Mucosa of stomach (tissue), 1 donor: Measurements from ENCODE around the gene CYP27B1.

Experiments used
- H3K27me3 ChIP-seq: one replicate; pipeline ENCODE4 v1.7.0; 2013; ENCODE audit warnings: mild to moderate bottlenecking, low read length; ENCODE audit not compliant: control insufficient read depth, insufficient read depth
- H3K36me3 ChIP-seq: one replicate; pipeline ENCODE4 v1.7.0; 2013; ENCODE audit warnings: low read length; ENCODE audit not compliant: control insufficient read depth, insufficient read depth
- H3K4me1 ChIP-seq: one replicate; pipeline ENCODE4 v1.7.0; 2013; ENCODE audit warnings: mild to moderate bottlenecking, low read length; ENCODE audit not compliant: control insufficient read depth, insufficient read depth
- H3K4me3 ChIP-seq: one replicate; pipeline ENCODE4 v1.7.0; 2013; ENCODE audit warnings: low read length
- H3K9ac ChIP-seq: one replicate; pipeline ENCODE4 v1.7.0; 2013; ENCODE audit warnings: mild to moderate bottlenecking, low read length, moderate library complexity
- H3K9me3 ChIP-seq: one replicate; pipeline ENCODE4 v1.7.0; 2013; ENCODE audit warnings: mild to moderate bottlenecking, low read length, moderate library complexity; ENCODE audit not compliant: control insufficient read depth
- donor health status: Pancreatic carcinoma.

CYP27B1 gene

DNA sequence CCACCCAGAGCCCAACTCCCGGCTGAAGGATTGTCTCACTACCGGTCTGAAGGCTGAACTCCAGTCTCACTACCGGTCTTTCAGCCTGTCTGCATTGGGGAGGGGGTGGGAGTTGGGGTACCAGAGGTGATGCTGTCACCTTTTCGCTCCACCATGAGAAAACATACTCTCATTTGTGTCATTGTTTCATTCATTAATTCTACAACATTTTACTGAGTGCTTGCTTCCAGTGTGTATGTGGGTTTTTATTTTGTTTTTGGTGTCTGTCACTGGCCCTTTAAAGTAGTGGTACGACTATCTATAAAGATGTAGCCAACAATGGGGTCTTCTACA, 14.2 kb downstream of the CYP27B1 start:
- Histone ChIP-seq H3K4me1 (peaks cover 29% of the 10 kb centered on the region), H3K9ac (peak overlapping the region; percentile 8), H3K27me3 (no peaks in the 10 kb centered on the region), H3K36me3 (no peaks in the 10 kb centered on the region), H3K9me3 (no peaks in the 10 kb centered on the region), H3K4me3 (no peak overlapping the region)

DNA sequence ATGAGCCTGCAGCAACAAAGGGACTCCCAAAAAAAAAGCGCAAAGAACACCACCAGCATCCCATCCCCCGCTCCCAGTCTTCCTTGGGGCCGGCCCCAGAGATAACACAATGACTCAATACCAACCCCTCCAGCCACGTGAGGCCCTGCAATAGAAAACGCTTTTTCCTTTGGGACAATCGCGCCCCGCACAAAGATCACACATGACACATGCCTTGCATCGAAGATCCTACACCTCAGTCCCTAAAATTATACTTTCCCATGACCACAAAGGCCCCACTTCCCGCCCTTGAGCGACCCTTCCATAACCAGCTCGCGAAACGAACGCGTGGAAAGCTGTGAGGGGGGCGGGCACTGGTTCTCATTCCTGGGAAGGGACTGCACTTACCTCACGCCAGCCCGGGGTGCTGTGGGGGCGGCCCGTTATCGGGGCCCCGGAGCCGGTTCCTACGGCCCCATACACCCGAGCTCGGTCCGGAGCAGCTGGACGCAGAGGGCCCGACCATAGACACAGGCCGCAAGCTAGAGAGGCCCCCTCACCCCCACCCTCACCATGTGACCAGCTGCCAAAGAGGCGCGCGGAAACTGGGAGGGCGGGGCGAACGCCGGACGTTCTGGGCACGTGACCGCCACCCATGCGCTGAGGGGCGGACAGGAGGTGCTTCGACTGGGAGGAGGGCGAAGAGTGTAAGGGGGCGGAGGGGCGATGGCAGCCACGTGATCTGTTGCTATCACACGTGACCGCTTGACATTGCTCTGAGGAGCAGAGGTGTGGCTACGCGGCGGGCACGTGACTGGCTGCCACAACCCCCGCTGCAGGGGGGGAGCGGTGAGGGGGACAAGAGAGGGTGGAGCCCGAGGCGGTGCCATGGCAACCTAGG, 14.8 kb downstream of the CYP27B1 start, which contains the start of gene CDK4:
CDK4 (minus strand) TSS at position 523 of the 880 bp plus-strand sequence. CDS start 593 bp downstream, outside the sequence.
- Histone ChIP-seq H3K27me3 (no peaks in the 10 kb centered on the region), H3K4me1 (peaks cover 29% of the 10 kb centered on the region), H3K4me3 (peak within 1 kb of the TSS; percentile 60), H3K9me3 (no peaks in the 10 kb centered on the region), H3K36me3 (no peaks in the 10 kb centered on the region), H3K9ac (peak within 1 kb of the TSS; percentile 74)

DNA sequence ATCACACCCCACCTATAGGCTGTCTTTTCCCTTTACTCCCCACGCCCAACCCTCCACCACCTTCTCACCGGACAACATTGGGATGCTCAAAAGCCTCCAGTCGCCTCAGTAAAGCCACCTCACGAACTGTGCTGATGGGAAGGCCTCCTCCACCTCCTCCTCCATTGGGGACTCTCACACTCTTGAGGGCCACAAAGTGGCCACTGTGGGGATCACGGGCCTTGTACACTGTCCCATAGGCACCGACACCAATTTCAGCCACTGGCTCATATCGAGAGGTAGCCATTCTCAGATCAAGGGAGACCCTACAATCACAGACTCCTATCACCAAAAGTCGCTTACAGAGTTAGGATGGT, 15.5 kb downstream of the CYP27B1 start:
- Histone ChIP-seq H3K9me3 (no peaks in the 10 kb centered on the region), H3K27me3 (no peaks in the 10 kb centered on the region), H3K9ac (peak overlapping the region; percentile 74), H3K4me3 (peak overlapping the region; percentile 60), H3K36me3 (no peaks in the 10 kb centered on the region), H3K4me1 (peaks cover 26% of the 10 kb centered on the region)

DNA sequence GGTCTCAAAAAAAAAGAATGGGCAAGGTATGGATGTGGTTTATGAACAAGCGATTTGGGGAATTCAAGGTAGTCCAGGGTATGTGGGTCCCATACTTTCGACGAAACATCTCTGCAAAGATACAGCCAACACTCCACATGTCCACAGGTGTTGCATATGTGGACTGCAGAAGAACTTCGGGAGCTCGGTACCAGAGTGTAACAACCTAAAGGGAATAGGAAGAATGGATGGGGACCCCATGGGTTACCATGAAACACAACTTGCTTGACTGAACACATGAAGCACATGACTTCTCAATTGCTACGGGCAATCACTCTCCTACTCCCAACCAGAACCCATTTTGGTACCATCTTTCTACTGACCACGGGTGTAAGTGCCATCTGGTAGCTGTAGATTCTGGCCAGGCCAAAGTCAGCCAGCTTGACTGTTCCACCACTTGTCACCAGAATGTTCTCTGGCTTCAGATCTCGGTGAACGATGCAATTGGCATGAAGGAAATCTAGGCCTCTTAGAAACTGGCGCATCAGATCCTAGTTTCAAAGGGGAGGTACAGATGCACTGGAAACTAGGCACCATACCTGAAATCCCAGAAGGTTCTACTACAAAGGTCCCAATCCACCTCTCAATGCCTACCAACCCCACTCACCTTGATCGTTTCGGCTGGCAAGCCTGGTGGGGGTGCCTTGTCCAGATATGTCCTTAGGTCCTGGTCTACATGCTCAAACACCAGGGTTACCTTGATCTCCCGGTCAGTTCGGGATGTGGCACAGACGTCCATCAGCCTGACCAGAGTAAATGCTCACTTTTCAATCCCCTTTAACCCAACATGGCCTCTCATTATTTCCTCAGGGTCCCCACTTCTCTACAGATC, 16.1 kb downstream of the CYP27B1 start:
- peaks cover 25% of the 10 kb centered on the region for H3K4me1 ChIP-seq
- no peaks in the 10 kb centered on the region for H3K9me3 ChIP-seq
- no peaks in the 10 kb centered on the region for H3K27me3 ChIP-seq
- no peaks in the 10 kb centered on the region for H3K36me3 ChIP-seq
- H3K4me3 ChIP-seq: peak overlapping the region; percentile 60
- H3K9ac ChIP-seq: peak overlapping the region; percentile 74

DNA sequence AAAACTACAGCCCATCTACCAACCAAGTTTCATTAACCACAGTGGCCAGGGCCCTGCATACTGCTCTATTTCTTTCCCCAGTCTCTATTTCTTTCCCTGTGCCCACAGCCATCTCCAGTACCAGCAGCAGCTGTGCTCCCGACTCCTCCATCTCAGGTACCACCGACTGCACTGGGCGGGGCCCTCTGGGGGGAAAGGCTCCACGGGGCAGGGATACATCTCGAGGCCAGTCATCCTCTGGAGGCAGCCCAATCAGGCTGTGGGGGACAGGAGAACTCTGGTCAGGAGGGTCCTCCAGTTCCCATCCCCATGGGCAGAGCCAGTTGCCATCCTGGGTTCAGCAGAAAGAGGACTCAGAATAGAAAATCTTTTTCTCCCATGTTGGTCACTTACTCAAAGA, 17.8 kb downstream of the CYP27B1 start:
- H3K4me3 ChIP-seq: no peak overlapping the region
- no peaks in the 10 kb centered on the region for H3K27me3 ChIP-seq
- H3K4me1 ChIP-seq: peaks cover 27% of the 10 kb centered on the region
- no peak overlapping the region for H3K9ac ChIP-seq
- no peaks in the 10 kb centered on the region for H3K36me3 ChIP-seq
- no peaks in the 10 kb centered on the region for H3K9me3 ChIP-seq

DNA sequence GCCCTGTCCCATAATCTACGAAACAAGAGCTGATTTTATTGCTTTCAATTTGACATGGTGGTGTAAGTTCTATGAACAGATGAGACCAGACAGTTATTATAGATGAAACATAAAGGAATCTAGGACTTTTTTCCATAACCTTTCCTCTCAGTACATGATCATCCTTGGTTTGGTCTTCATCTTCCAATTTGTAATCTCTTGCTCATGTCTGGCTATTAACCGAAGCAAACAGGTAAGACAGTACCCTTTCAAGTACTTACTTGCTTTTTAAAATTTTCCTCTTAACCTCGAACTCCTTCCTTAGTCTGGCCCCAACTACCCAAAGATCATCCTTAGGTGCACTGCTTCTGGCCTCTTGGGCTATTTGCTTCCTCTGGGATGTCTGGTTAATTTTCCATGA, 20.9 kb downstream of the CYP27B1 start:
- Histone ChIP-seq H3K9ac (no peak overlapping the region), H3K27me3 (peaks cover 10% of the 10 kb centered on the region), H3K4me3 (no peak overlapping the region), H3K9me3 (no peaks in the 10 kb centered on the region), H3K36me3 (no peaks in the 10 kb centered on the region), H3K4me1 (peaks cover 16% of the 10 kb centered on the region)

DNA sequence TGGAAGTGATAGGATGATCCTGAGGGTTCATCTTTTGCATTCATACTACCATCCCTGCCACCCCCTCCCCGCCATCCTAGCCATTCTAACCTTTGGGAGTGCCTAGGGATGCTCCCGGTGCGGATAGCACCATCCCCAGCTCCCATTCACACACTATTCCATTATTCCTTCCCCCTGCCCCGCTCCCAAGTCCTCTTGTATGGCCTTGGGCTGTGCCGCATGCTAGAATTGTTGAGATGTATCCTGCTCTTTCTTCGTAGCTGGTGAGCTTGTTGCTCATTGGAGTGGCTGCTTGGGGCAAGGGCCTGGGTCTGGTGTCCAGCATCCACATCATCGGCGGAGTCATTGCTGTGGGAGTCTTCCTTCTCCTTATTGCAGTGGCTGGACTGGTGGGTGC, 21.4 kb downstream of the CYP27B1 start:
- peak overlapping the region; percentile 78 for H3K4me3 ChIP-seq
- peaks cover 16% of the 10 kb centered on the region for H3K4me1 ChIP-seq
- peaks cover 15% of the 10 kb centered on the region for H3K27me3 ChIP-seq
- H3K9ac ChIP-seq: peak overlapping the region; percentile 92
- no peaks in the 10 kb centered on the region for H3K36me3 ChIP-seq
- no peaks in the 10 kb centered on the region for H3K9me3 ChIP-seq

DNA sequence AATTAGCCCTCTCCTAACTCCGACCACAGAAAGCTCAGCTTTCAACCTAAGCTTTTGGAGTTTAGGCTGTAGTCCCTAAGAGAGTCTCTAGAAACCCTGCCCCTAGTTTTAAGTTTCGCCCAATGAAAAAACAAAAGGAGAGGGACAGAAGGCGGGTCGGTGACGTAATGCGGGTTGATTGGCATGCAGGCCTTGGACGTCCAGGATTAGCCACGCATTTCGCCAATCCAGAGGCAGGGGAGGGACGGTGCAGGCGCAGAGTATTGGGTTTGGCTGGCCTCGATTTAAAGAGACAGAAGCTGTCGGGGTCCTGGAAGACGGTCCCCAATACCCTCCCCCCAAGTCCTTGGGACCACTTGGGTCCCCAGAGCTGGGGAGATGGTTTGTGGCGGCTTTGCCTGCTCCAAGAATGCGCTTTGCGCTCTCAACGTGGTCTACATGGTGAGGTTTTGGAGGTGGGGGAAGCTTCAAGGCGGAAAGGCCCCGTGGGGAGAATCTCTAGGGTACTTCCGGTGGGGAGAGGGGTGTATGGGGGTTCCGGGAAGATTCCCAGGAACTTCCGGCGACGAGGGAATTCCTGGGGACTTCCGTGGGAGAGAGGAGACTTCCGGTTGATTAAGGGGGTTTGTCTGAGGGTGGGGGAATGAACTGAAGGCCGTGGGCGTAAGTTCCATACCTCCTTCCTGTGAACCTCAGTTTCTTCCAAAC, 21.9 kb downstream of the CYP27B1 start, which contains the start of gene TSPAN31:
TSPAN31 (plus strand) TSS at position 263 of the 708 bp plus-strand sequence; CDS start at position 379, 116 bp downstream.
- Histone ChIP-seq H3K4me3 (peak within 1 kb of the TSS; percentile 78), H3K36me3 (no peaks in the 10 kb centered on the region), H3K27me3 (peaks cover 21% of the 10 kb centered on the region), H3K4me1 (peaks cover 16% of the 10 kb centered on the region), H3K9me3 (no peaks in the 10 kb centered on the region), H3K9ac (peak within 1 kb of the TSS; percentile 92)

DNA sequence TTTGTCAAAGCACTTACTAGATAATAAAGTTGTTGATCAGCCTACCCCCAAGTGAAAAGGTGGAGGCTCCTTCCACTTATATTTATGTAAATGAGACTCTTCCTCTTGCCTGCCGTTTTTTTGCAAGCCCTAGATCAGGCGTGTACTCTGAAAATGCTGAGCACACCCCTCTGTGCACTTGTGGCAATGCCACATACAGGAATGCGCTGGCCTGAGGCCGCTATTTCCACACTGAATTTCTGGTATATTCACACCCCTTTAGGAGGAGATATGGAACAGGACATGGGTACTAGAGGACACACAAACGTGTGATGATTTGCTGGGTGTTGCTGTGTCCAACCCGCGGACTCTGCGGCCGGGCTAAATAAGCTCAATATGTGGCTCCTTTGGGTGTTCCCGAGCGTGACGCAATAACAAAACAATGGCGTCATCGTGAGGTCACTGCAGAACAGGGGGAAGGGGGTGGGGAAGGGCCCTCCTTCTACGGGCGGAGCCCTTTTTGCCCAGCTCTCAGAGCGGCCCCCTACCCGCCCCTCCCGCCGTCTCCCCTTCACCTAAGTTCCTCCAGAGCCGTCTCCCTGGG, 22.6 kb downstream of the CYP27B1 start:
- Histone ChIP-seq H3K27me3 (peaks cover 27% of the 10 kb centered on the region), H3K36me3 (no peaks in the 10 kb centered on the region), H3K4me3 (peak overlapping the region; percentile 78), H3K4me1 (peaks cover 16% of the 10 kb centered on the region), H3K9ac (peak overlapping the region; percentile 92), H3K9me3 (no peaks in the 10 kb centered on the region)

DNA sequence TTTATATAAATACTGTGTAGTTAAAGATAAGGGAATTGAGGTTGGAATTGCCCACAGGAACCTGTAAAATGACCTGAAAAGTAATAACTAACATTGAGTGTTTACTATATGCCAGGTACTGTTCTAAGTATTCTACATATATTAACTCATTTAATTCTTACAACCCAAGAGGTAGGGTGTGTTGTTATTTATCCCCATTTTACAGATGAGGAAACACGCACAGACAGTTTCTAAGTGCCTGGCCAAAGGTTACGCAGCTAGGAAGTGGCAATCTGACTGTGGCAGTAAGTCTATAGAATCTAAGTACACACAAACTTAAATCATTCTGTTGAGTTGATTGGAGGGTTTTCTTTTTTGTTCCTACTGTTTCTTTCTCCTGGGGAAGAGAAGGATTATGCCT, 23.1 kb downstream of the CYP27B1 start:
- Histone ChIP-seq H3K4me1 (peaks cover 16% of the 10 kb centered on the region), H3K9me3 (no peaks in the 10 kb centered on the region), H3K27me3 (peaks cover 32% of the 10 kb centered on the region), H3K9ac (no peak overlapping the region), H3K36me3 (no peaks in the 10 kb centered on the region), H3K4me3 (no peak overlapping the region)

DNA sequence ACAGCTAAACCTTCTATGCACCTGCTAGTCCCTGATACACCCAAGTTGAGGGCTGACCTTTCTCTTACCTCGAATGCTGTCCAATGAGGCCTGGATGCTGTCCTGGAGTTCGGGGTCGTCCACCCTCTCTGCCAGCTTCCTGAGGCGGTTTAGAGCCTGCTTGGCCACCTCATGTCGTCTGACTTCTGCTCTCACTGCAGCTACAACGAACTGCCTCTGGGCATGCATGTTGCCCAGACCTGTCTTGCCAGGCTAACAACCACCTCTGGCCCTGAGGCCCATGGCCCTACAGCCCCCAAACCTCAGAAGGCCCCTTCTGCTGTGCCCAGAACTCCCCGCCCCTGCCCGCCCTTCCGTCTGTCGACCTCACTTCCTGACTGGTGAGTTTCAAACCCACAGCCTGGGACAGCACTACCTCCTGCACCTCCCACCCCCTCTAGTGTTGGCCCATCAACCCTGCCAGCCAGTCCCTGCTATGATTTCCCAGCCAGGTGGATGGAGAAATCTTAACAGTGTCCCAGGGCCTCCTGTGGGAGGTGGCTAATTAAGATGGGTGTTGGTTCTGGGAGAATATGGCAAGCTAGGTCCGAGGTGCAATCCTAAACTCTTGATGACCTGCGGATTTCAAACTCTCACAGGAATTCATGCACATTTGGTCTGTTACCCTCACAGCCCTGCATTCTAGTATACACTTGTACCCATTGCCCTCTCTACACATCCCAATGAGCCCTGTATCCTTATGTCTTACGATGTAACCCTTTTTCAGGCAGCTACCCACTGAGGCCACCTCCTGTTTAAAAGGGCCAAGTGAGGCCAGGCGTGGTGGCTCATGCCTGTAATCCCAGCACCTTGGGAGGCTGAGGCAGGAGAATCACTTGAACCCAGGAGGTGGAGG, 24.8 kb downstream of the CYP27B1 start:
- Histone ChIP-seq H3K27me3 (peaks cover 48% of the 10 kb centered on the region), H3K4me1 (peaks cover 19% of the 10 kb centered on the region), H3K9ac (no peak overlapping the region), H3K9me3 (no peaks in the 10 kb centered on the region), H3K36me3 (no peaks in the 10 kb centered on the region), H3K4me3 (no peak overlapping the region)
